Measurements from ENCODE around the gene CEP104. TPM values are rescaled to one million over a fixed set of nuclear protein-coding genes. Genes with fewer than 3 reads are reported as not detected.
"Not testable (repeated sequence)": the region's sequence is repeated elsewhere in the genome, so short reads cannot be mapped to it uniquely, and the experiment has no call there.

CEP104 gene
- total RNA-seq, 4 donors from 2014 or later, result 26.0 to 41.6 (median 30.8) TPM

GRCh38 chr1:3816331-3817137 is 40.5 kb downstream of the CEP104 start:
- H3K36me3 ChIP-seq, result peaks cover 14 to 33% of the 10 kb centered on the region in 2 donors
- no peak overlapping the region for H3K27ac ChIP-seq
- TF ChIP-seq CTCF (IDR thresholded peaks at IDR 0.05) (no peak), POLR2A (IDR thresholded peaks at IDR 0.05) (no peak)
- H3K4me3 ChIP-seq (replicated peaks in 1 of 3), result no peak overlapping the region
- no peaks in the 10 kb centered on the region for H3K9me3 ChIP-seq
- DNase-seq, result peak; percentile 49 to 55
- H3K27me3 ChIP-seq, result no peaks in the 10 kb centered on the region
- H3K4me1 ChIP-seq, result no peaks in the 10 kb centered on the region
- WGBS, 2 donors, result 86 to 89% methylated on average over 38 of the region's 38 CpGs
- intact Hi-C loops (cut with DNase I), result no loop called here

- H3K4me1 ChIP-seq, result no peaks in the 10 kb centered on the region
Measured at GRCh38 chr1:3814771-3815561, 42.0 kb downstream of the CEP104 start.

GRCh38 chr1:3814065-3814464 is 42.9 kb downstream of the CEP104 start:
- intact Hi-C loops (cut with DNase I), result no loop called here
- H3K4me3 ChIP-seq (replicated peaks in 1 of 3), result no peak overlapping the region
- H3K27ac ChIP-seq, result no peak overlapping the region
- no peak for DNase-seq
- TF ChIP-seq POLR2A (IDR thresholded peaks at IDR 0.05) (no peak), CTCF (IDR thresholded peaks at IDR 0.05) (no peak)
- no peaks in the 10 kb centered on the region for H3K4me1 ChIP-seq
- peaks cover 14 to 19% of the 10 kb centered on the region in 2 donors for H3K36me3 ChIP-seq
- no peaks in the 10 kb centered on the region for H3K9me3 ChIP-seq
- 92 to 100% methylated on average over 2 of the region's 2 CpGs for WGBS, 2 donors
- no peaks in the 10 kb centered on the region for H3K27me3 ChIP-seq

More at GRCh38 chr1:3814771-3815561, 42.0 kb downstream of the CEP104 start:
- H3K4me3 ChIP-seq (replicated peaks in 1 of 3), result no peak overlapping the region
- H3K36me3 ChIP-seq, result peaks cover 14 to 28% of the 10 kb centered on the region in 2 donors
- peak in 1 of 2 donors; percentile 17 for DNase-seq
- H3K27me3 ChIP-seq, result no peaks in the 10 kb centered on the region
- H3K9me3 ChIP-seq, result no peaks in the 10 kb centered on the region
- H3K27ac ChIP-seq, result no peak overlapping the region
- WGBS, 2 donors, result 90 to 91% methylated on average over 42 of the region's 42 CpGs
- no peak for TF ChIP-seq CTCF (IDR thresholded peaks at IDR 0.05)
- no peak for TF ChIP-seq POLR2A (IDR thresholded peaks at IDR 0.05)
- intact Hi-C loops (cut with DNase I), result no loop called here

GRCh38 chr1:3811595-3811911 is 45.5 kb downstream of the CEP104 start:
- Histone ChIP-seq H3K27ac (no peak overlapping the region), H3K4me1 (no peaks in the 10 kb centered on the region), H3K9me3 (no peaks in the 10 kb centered on the region), H3K36me3 (peaks cover 14 to 19% of the 10 kb centered on the region in 2 donors), H3K27me3 (no peaks in the 10 kb centered on the region), H3K4me3 (replicated peaks in 1 of 3) (no peak overlapping the region)
- DNase-seq, result no peak
- intact Hi-C loops (cut with DNase I), result no loop called here
- 58 to 71% methylated on average over 2 of the region's 2 CpGs for WGBS, 2 donors
- TF ChIP-seq CTCF (IDR thresholded peaks at IDR 0.05), result no peak
- no peak for TF ChIP-seq POLR2A (IDR thresholded peaks at IDR 0.05)

- intact Hi-C loops (cut with DNase I); H3K4me1 ChIP-seq; H3K27me3 ChIP-seq; H3K9me3 ChIP-seq; H3K4me3 ChIP-seq (replicated peaks in 1 of 3); H3K27ac ChIP-seq; DNase-seq: not testable (repeated sequence)
- 81% methylated on average over 9 of the region's 9 CpGs for WGBS, 2 donors
- peaks cover 12 to 13% of the 10 kb centered on the region in 2 donors for H3K36me3 ChIP-seq
Measured at GRCh38 chr1:3810149-3810761, 46.8 kb downstream of the CEP104 start.
